IMR-90 (cell line): Measurements from ENCODE around the gene OR13J1. TPM values are rescaled to one million over a fixed set of nuclear protein-coding genes. Genes with fewer than 3 reads are reported as not detected.
A peak's percentile ranks its signal among the peaks of the same experiment; 100 is the strongest.

Experiments used
- ATAC-seq: fragments of 200-7000 bp; cut with Tn5 transposase; 2 replicates; pipeline ENCODE4 v1.9.1; 2020; ENCODE audit warnings: low read depth, mild to moderate bottlenecking, moderate library complexity
- BruUV-seq: library from RNA; stranded (reverse); fragments of 400-500 nt; replicated peaks from 2 replicates; lab custom pipeline; 2021; lab: Mats Ljungman, UMichigan
- CTCF ChIA-PET: fragments of 300-600 bp; formaldehyde crosslinking; extraction: SDS; loops from one replicate; lab custom pipeline; 2021; ENCODE audit warnings: antibody characterized with exemption; lab: Yijun Ruan, JAX
- POLR2A ChIA-PET: fragments of 300-600 bp; sonication (Branson Sonifier 250); formaldehyde crosslinking; loops from one replicate; lab custom pipeline; 2022; ENCODE audit warnings: antibody characterized with exemption; ENCODE audit not compliant: unreplicated experiment; lab: Charles Lee
- DNase-seq: peaks from one replicate; pipeline ENCODE4 v3.0.0; 2013
- H2AFZ ChIP-seq: replicated peaks from 2 replicates; pipeline ENCODE3; 2013; ENCODE audit warnings: low read length, mild to moderate bottlenecking; ENCODE audit not compliant: poor library complexity
- H2AK5ac ChIP-seq: 2 replicates; pipeline ENCODE4 v1.6.1; 2013; ENCODE audit warnings: low read depth, low read length, inconsistent platforms
- H2AK9ac ChIP-seq: replicated peaks from 2 replicates; pipeline ENCODE3; 2013; ENCODE audit warnings: mild to moderate bottlenecking, low read depth, low read length, moderate library complexity; ENCODE audit not compliant: poor library complexity
- H2BK120ac ChIP-seq: 2 replicates; pipeline ENCODE4 v1.6.1; 2013; ENCODE audit warnings: low read depth, low read length, inconsistent platforms
- H2BK15ac ChIP-seq: 3 replicates; pipeline ENCODE4 v1.6.1; 2013; ENCODE audit warnings: low read depth, low read length, inconsistent platforms
- H2BK20ac ChIP-seq: 2 replicates; pipeline ENCODE4 v1.6.1; 2013; ENCODE audit warnings: low read depth, mild to moderate bottlenecking, inconsistent platforms, low read length, moderate library complexity
- H2BK5ac ChIP-seq: 2 replicates; pipeline ENCODE4 v1.6.1; 2013; ENCODE audit warnings: mild to moderate bottlenecking, low read depth, low read length, inconsistent platforms; ENCODE audit not compliant: poor library complexity, severe bottlenecking
- H3K14ac ChIP-seq: replicated peaks from 2 replicates; pipeline ENCODE4 v1.6.1; 2013; ENCODE audit warnings: low read depth, low read length, inconsistent platforms
- H3K18ac ChIP-seq: 2 replicates; pipeline ENCODE4 v1.6.1; 2013; ENCODE audit warnings: low read depth, low read length, control low read depth
- H3K23ac ChIP-seq: 2 replicates; pipeline ENCODE4 v1.6.1; 2013; ENCODE audit warnings: low read depth, low read length, inconsistent platforms
- H3K27ac ChIP-seq: 2 replicates; pipeline ENCODE4 v1.5.1; 2013; ENCODE audit warnings: mild to moderate bottlenecking, control low read depth, low read length; ENCODE audit not compliant: insufficient read depth
- H3K27me3 ChIP-seq: 2 replicates; pipeline ENCODE4 v1.6.1; 2013; ENCODE audit warnings: low read length; ENCODE audit not compliant: control insufficient read depth, insufficient read depth
- H3K36me3 ChIP-seq: 2 replicates; pipeline ENCODE4 v1.6.1; 2013; ENCODE audit warnings: low read length, mixed read lengths; ENCODE audit not compliant: control insufficient read depth, insufficient read depth
- H3K4ac ChIP-seq: 2 replicates; pipeline ENCODE4 v1.6.1; 2013; ENCODE audit warnings: low read depth, low read length, inconsistent platforms
- H3K4me1 ChIP-seq: 2 replicates; pipeline ENCODE4 v1.6.1; 2013; ENCODE audit warnings: low read length, mixed read lengths; ENCODE audit not compliant: control insufficient read depth, insufficient read depth
- H3K4me2 ChIP-seq: 2 replicates; pipeline ENCODE4 v1.6.1; 2013; ENCODE audit warnings: low read depth, mild to moderate bottlenecking, control low read depth, low read length, moderate library complexity
- H3K4me3 ChIP-seq: 2 replicates; pipeline ENCODE4 v1.5.1; 2013; ENCODE audit warnings: low read depth, mild to moderate bottlenecking, control low read depth, low read length, moderate library complexity; ENCODE audit not compliant: insufficient read depth
- H3K56ac ChIP-seq: 2 replicates; pipeline ENCODE4 v1.6.1; 2013; ENCODE audit warnings: low read length, inconsistent platforms; ENCODE audit not compliant: insufficient read depth; ENCODE audit errors: extremely low read depth
- H3K79me1 ChIP-seq, 2 experiments: 2 replicates each; pipeline ENCODE4 v1.6.1; 2013; ENCODE audit warnings: low read length in 2 of 2, inconsistent platforms in 1 of 2, low read depth in 1 of 2
- H3K9ac ChIP-seq: 2 replicates; pipeline ENCODE4 v1.6.1; 2013; ENCODE audit warnings: low read depth, low read length, control low read depth
- H3K9me1 ChIP-seq: 2 replicates; pipeline ENCODE4 v1.6.1; 2013; ENCODE audit warnings: low read length, inconsistent platforms; ENCODE audit not compliant: insufficient read depth
- H3K9me3 ChIP-seq: 2 replicates; pipeline ENCODE4 v1.6.1; 2013; ENCODE audit warnings: low read length; ENCODE audit not compliant: control insufficient read depth, insufficient read depth
- H4K20me1 ChIP-seq: 2 replicates; pipeline ENCODE4 v1.6.1; 2013; ENCODE audit warnings: low read length, inconsistent platforms; ENCODE audit not compliant: insufficient read depth
- H4K5ac ChIP-seq: 2 replicates; pipeline ENCODE4 v1.6.1; 2013; ENCODE audit warnings: mild to moderate bottlenecking, low read depth, low read length, control low read depth
- H4K8ac ChIP-seq, 2 experiments: 2 replicates each; pipeline ENCODE4 v1.6.1; 2013; ENCODE audit warnings: low read depth in 2 of 2, low read length in 2 of 2, control low read depth in 1 of 2, inconsistent platforms in 1 of 2
- H4K91ac ChIP-seq: 2 replicates; pipeline ENCODE4 v1.6.1; 2013; ENCODE audit warnings: low read depth, low read length, inconsistent platforms; ENCODE audit not compliant: insufficient read depth
- CEBPB ChIP-seq: IDR thresholded peaks from 2 replicates; pipeline ENCODE4 v1.6.1; 2012; ENCODE audit warnings: low read depth, low read length, improper control_type of control experiment
- CHD1 ChIP-seq: IDR thresholded peaks from 2 replicates; pipeline ENCODE4 v1.6.1; 2012; ENCODE audit warnings: low read depth, low read length, improper control_type of control experiment
- MAZ ChIP-seq: IDR thresholded peaks from 2 replicates; pipeline ENCODE4 v1.6.1; 2012; ENCODE audit warnings: low read depth, mild to moderate bottlenecking, low read length, improper control_type of control experiment, moderate library complexity, borderline replicate concordance
- WGBS, 2 experiments: methylation state at CpG; one replicate each; pipeline versions ENCODE4 v1.1.5 to v1.1.7; 2013; ENCODE audit warnings: missing lambda C conversion rate in 2 of 2; ENCODE audit not compliant: insufficient read length in 1 of 2; ENCODE audit errors: extremely low coverage in 2 of 2; 5-methylcytosine and 5-hydroxymethylcytosine counted together
- dilution Hi-C: fragments of 300-500 bp; cut with HindIII; formaldehyde crosslinking; loops from one replicate; pipeline ENCODE4 v1.14.3; 2018; ENCODE audit warnings: low sequenced_read_pairs; ENCODE audit not compliant: unreplicated experiment
- in situ Hi-C: fragments of 300-500 bp; cut with MboI; formaldehyde crosslinking; loops from 3 replicates; pipeline ENCODE4 v1.14.3; 2019; ENCODE audit warnings: low sequenced_read_pairs, inconsistent platforms, mixed read lengths
- intact Hi-C: fragments of 100-400 bp; cut with micrococcal nuclease; formaldehyde crosslinking; loops from 2 replicates; pipeline ENCODE4 v1.10.0; 2022
- polyA plus RNA-seq, 3 experiments: library from polyadenylated mRNA; depleted of rRNA; stranded (reverse); fragments of >200 nt; gene quantifications; 2 replicates each; pipeline ENCODE4 v1.2.3, GENCODE V29; 2012; ENCODE audit warnings: low replicate concordance in 1 of 3
- total RNA-seq: library from RNA; depleted of rRNA; stranded (reverse); fragments of >200 nt; gene quantifications from 2 replicates; pipeline ENCODE4 v1.2.3, GENCODE V29; 2012
- TF ChIP-seq, protein P1 (sequence below): conservative IDR thresholded peaks from 2 replicates; pipeline ENCODE4 v1.5.1; 2012; ENCODE audit warnings: mild to moderate bottlenecking, low read depth, low read length, improper control_type of control experiment

OR13J1 gene
- total and polyA plus RNA-seq, 2 of the 4 experiments (the other 2 are of a cell fraction) = not detected

DNA sequence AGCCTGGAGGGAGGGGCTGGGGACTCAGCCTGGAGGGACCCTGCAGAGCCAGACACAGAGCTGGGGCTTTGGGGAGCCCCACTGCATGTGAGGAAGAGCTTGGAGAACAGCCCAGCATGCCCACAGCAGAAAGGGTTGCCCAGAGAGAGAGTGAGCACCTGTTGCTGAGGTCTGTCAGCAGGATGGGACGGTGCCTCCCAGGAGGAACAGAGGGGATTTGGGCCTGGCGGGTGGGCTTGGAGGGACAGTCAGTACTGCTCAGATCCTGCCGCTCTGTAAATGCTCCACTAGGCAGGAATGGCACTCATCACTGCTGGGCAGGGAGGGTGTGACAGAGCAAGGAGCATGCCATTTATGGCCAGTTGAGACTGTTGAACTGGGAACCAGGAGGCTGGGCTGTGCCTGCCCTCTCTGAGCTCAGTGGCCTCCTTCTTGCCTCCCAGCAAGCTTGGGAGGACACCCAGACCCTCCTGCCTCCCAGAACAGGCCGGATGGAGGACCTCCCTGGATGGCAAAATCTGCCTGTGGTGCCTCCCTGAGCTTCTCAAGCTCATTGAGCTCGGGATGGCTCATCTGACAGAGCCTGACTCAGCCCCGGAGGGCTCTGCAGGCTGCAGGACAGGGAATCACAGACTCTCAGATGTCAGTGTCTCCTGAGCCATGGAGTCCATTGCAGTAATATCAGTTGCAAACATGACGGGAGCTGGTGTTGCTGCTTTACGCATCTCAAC is 35.0 kb upstream of the OR13J1 start:
- CTCF ChIA-PET = interaction anchor here (0.7 to 4.1 kb wide), 5 partner anchors 17 to 118 kb away, joined by 3 to 21 read pairs (median 3); no protein-coding TSS in a partner anchor
- H3K9ac ChIP-seq = peak overlapping the region; percentile 37; the same call in 1 of the 2 replicates

More for the DNA sequence above, 35.0 kb upstream of the OR13J1 start:
- H2BK120ac ChIP-seq = peak overlapping the region; percentile 94
- BruUV-seq = no TSS peak
- peak; percentile 21 for ATAC-seq
- peak overlapping the region; percentile 97 for H4K91ac ChIP-seq
- H3K4me1 ChIP-seq = peaks cover 43% of the 10 kb centered on the region
- H3K14ac ChIP-seq = peak overlapping the region; percentile 87
- in situ Hi-C loops (no loop called here), dilution Hi-C loops (no loop called here), intact Hi-C loops (no loop called here)
- no peak overlapping the region for H3K4me3 ChIP-seq
- peak overlapping the region; percentile 9; the same call in 1 of the 2 replicates for H3K4me2 ChIP-seq
- peak overlapping the region; percentile 79; the same call in 2 of the 3 replicates for H2BK15ac ChIP-seq
- H4K5ac ChIP-seq = peak overlapping the region; percentile 61
- TF ChIP-seq CEBPB (no peak), MAZ (no peak), CHD1 (no peak)
- TF ChIP-seq, protein P1, sequence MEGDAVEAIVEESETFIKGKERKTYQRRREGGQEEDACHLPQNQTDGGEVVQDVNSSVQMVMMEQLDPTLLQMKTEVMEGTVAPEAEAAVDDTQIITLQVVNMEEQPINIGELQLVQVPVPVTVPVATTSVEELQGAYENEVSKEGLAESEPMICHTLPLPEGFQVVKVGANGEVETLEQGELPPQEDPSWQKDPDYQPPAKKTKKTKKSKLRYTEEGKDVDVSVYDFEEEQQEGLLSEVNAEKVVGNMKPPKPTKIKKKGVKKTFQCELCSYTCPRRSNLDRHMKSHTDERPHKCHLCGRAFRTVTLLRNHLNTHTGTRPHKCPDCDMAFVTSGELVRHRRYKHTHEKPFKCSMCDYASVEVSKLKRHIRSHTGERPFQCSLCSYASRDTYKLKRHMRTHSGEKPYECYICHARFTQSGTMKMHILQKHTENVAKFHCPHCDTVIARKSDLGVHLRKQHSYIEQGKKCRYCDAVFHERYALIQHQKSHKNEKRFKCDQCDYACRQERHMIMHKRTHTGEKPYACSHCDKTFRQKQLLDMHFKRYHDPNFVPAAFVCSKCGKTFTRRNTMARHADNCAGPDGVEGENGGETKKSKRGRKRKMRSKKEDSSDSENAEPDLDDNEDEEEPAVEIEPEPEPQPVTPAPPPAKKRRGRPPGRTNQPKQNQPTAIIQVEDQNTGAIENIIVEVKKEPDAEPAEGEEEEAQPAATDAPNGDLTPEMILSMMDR = no peak
- H2AK9ac ChIP-seq = peak overlapping the region; percentile 96
- no peaks in the 10 kb centered on the region for H4K20me1 ChIP-seq
- H3K9me1 ChIP-seq = peaks cover 26% of the 10 kb centered on the region
- peak overlapping the region; percentile 96 for H2BK20ac ChIP-seq
- peak overlapping the region; percentile 87 for H2AK5ac ChIP-seq
- H3K27me3 ChIP-seq = no peaks in the 10 kb centered on the region
- WGBS, 2 experiments = 69% methylated on average over 3 of the region's 8 CpGs; no CpG with 5 or more reads in 1 of the 2 experiments
- DNase-seq = peak; percentile 74
- peak overlapping the region; percentile 98 for H2BK5ac ChIP-seq
- no peaks in the 10 kb centered on the region for H3K36me3 ChIP-seq
- H3K9me3 ChIP-seq = no peaks in the 10 kb centered on the region
- H4K8ac ChIP-seq = peak overlapping the region; percentile 94 to 96
- H3K27ac ChIP-seq = peak overlapping the region; percentile 77
- H2AFZ ChIP-seq = peak overlapping the region; percentile 76
- POLR2A ChIA-PET = interaction anchor here (1.0 kb wide), 1 partner anchor 31 kb away, joined by 5 read pairs; no protein-coding TSS in a partner anchor
- H3K18ac ChIP-seq = peak overlapping the region; percentile 66
- H3K4ac ChIP-seq = peak overlapping the region; percentile 96
- peak overlapping the region; percentile 89 for H3K56ac ChIP-seq
- peaks cover 0 to 29% of the 10 kb centered on the region in 2 experiments; a peak in 2 of 4 replicates for H3K79me1 ChIP-seq
- peak overlapping the region; percentile 89 for H3K23ac ChIP-seq
